IPS-18c (cell line): ENCODE measurements around the gene ABCG1.

Experiments used
- H3K4me3 ChIP-seq: 2 replicates; pipeline ENCODE4 v1.7.0; 2013; ENCODE audit warnings: low read depth, mild to moderate bottlenecking, low read length, moderate library complexity; ENCODE audit not compliant: insufficient read depth
- H3K9me3 ChIP-seq: one replicate; pipeline ENCODE4 v1.6.1; 2013; ENCODE audit warnings: mild to moderate bottlenecking, low read length, moderate library complexity; ENCODE audit not compliant: control insufficient read depth, insufficient read depth

Gene ABCG1

GRCh38 chr21:42189860-42190485 is 29.0 kb upstream of the ABCG1 start:
- H3K4me3 ChIP-seq, result no peak overlapping the region
- no peaks in the 10 kb centered on the region for H3K9me3 ChIP-seq

GRCh38 chr21:42190486-42190863 is 28.5 kb upstream of the ABCG1 start:
- H3K4me3 ChIP-seq, result no peak overlapping the region
- H3K9me3 ChIP-seq, result no peaks in the 10 kb centered on the region

GRCh38 chr21:42191064-42191463 is 27.9 kb upstream of the ABCG1 start:
- Histone ChIP-seq H3K4me3 (no peak overlapping the region), H3K9me3 (no peaks in the 10 kb centered on the region)

GRCh38 chr21:42191696-42192595 is 27.0 kb upstream of the ABCG1 start:
- Histone ChIP-seq H3K4me3 (no peak overlapping the region), H3K9me3 (no peaks in the 10 kb centered on the region)

- H3K4me3 ChIP-seq, result no peak overlapping the region
- no peaks in the 10 kb centered on the region for H3K9me3 ChIP-seq
These were observed 25.7 kb upstream of the ABCG1 start for GRCh38 chr21:42193131-42193671.

GRCh38 chr21:42193721-42194120 is 25.2 kb upstream of the ABCG1 start:
- Histone ChIP-seq H3K4me3 (no peak overlapping the region), H3K9me3 (no peaks in the 10 kb centered on the region)

- no peak overlapping the region for H3K4me3 ChIP-seq
- no peaks in the 10 kb centered on the region for H3K9me3 ChIP-seq
These were observed 24.1 kb upstream of the ABCG1 start for GRCh38 chr21:42194863-42195262.

- no peaks in the 10 kb centered on the region for H3K9me3 ChIP-seq
- H3K4me3 ChIP-seq, result no peak overlapping the region
These were observed 23.4 kb upstream of the ABCG1 start for GRCh38 chr21:42195378-42196031.

- Histone ChIP-seq H3K4me3 (no peak overlapping the region), H3K9me3 (no peaks in the 10 kb centered on the region)
These were observed 19.7 kb upstream of the ABCG1 start for GRCh38 chr21:42198929-42199867.

- Histone ChIP-seq H3K9me3 (no peaks in the 10 kb centered on the region), H3K4me3 (no peak overlapping the region)
These were observed 19.0 kb upstream of the ABCG1 start for GRCh38 chr21:42199868-42200463.

- no peaks in the 10 kb centered on the region for H3K9me3 ChIP-seq
- H3K4me3 ChIP-seq, result no peak overlapping the region
These were observed 17.9 kb upstream of the ABCG1 start for GRCh38 chr21:42200906-42201614.

GRCh38 chr21:42201615-42202161 is 17.3 kb upstream of the ABCG1 start:
- Histone ChIP-seq H3K4me3 (no peak overlapping the region), H3K9me3 (no peaks in the 10 kb centered on the region)

- no peaks in the 10 kb centered on the region for H3K9me3 ChIP-seq
- no peak overlapping the region for H3K4me3 ChIP-seq
These were observed 16.6 kb upstream of the ABCG1 start for GRCh38 chr21:42202321-42202720.

GRCh38 chr21:42203321-42203720 is 15.6 kb upstream of the ABCG1 start:
- Histone ChIP-seq H3K9me3 (no peaks in the 10 kb centered on the region), H3K4me3 (no peak overlapping the region)

GRCh38 chr21:42203936-42204335 is 15.0 kb upstream of the ABCG1 start:
- Histone ChIP-seq H3K4me3 (no peak overlapping the region), H3K9me3 (no peaks in the 10 kb centered on the region)

- no peak overlapping the region for H3K4me3 ChIP-seq
- H3K9me3 ChIP-seq, result no peaks in the 10 kb centered on the region
These were observed 11.5 kb upstream of the ABCG1 start for GRCh38 chr21:42207426-42207825.
